IMR-90 (cell line): ENCODE data around the gene FMN1. TPM values are rescaled to one million over a fixed set of nuclear protein-coding genes. Genes with fewer than 3 reads are reported as not detected.
A peak's percentile ranks its signal among the peaks of the same experiment; 100 is the strongest.

Experiments used
- ATAC-seq: fragments of 200-7000 bp; cut with Tn5 transposase; 2 replicates; pipeline ENCODE4 v1.9.1; 2020; ENCODE audit warnings: low read depth, mild to moderate bottlenecking, moderate library complexity
- BruUV-seq: library from RNA; stranded (reverse); fragments of 400-500 nt; replicated peaks from 2 replicates; lab custom pipeline; 2021; lab: Mats Ljungman, UMichigan
- CTCF ChIA-PET: fragments of 300-600 bp; formaldehyde crosslinking; extraction: SDS; loops from one replicate; lab custom pipeline; 2021; ENCODE audit warnings: antibody characterized with exemption; lab: Yijun Ruan, JAX
- POLR2A ChIA-PET: fragments of 300-600 bp; sonication (Branson Sonifier 250); formaldehyde crosslinking; loops from one replicate; lab custom pipeline; 2022; ENCODE audit warnings: antibody characterized with exemption; ENCODE audit not compliant: unreplicated experiment; lab: Charles Lee
- DNase-seq: peaks from one replicate; pipeline ENCODE4 v3.0.0; 2013
- H2AFZ ChIP-seq: replicated peaks from 2 replicates; pipeline ENCODE3; 2013; ENCODE audit warnings: low read length, mild to moderate bottlenecking; ENCODE audit not compliant: poor library complexity
- H2AK5ac ChIP-seq: 2 replicates; pipeline ENCODE4 v1.6.1; 2013; ENCODE audit warnings: low read depth, low read length, inconsistent platforms
- H2AK9ac ChIP-seq: replicated peaks from 2 replicates; pipeline ENCODE3; 2013; ENCODE audit warnings: mild to moderate bottlenecking, low read depth, low read length, moderate library complexity; ENCODE audit not compliant: poor library complexity
- H2BK120ac ChIP-seq: 2 replicates; pipeline ENCODE4 v1.6.1; 2013; ENCODE audit warnings: low read depth, low read length, inconsistent platforms
- H2BK15ac ChIP-seq: 3 replicates; pipeline ENCODE4 v1.6.1; 2013; ENCODE audit warnings: low read depth, low read length, inconsistent platforms
- H2BK20ac ChIP-seq: 2 replicates; pipeline ENCODE4 v1.6.1; 2013; ENCODE audit warnings: low read depth, mild to moderate bottlenecking, inconsistent platforms, low read length, moderate library complexity
- H2BK5ac ChIP-seq: 2 replicates; pipeline ENCODE4 v1.6.1; 2013; ENCODE audit warnings: mild to moderate bottlenecking, low read depth, low read length, inconsistent platforms; ENCODE audit not compliant: poor library complexity, severe bottlenecking
- H3K14ac ChIP-seq: replicated peaks from 2 replicates; pipeline ENCODE4 v1.6.1; 2013; ENCODE audit warnings: low read depth, low read length, inconsistent platforms
- H3K18ac ChIP-seq: 2 replicates; pipeline ENCODE4 v1.6.1; 2013; ENCODE audit warnings: low read depth, low read length, control low read depth
- H3K23ac ChIP-seq: 2 replicates; pipeline ENCODE4 v1.6.1; 2013; ENCODE audit warnings: low read depth, low read length, inconsistent platforms
- H3K27ac ChIP-seq: 2 replicates; pipeline ENCODE4 v1.5.1; 2013; ENCODE audit warnings: mild to moderate bottlenecking, control low read depth, low read length; ENCODE audit not compliant: insufficient read depth
- H3K27me3 ChIP-seq: 2 replicates; pipeline ENCODE4 v1.6.1; 2013; ENCODE audit warnings: low read length; ENCODE audit not compliant: control insufficient read depth, insufficient read depth
- H3K36me3 ChIP-seq: 2 replicates; pipeline ENCODE4 v1.6.1; 2013; ENCODE audit warnings: low read length, mixed read lengths; ENCODE audit not compliant: control insufficient read depth, insufficient read depth
- H3K4ac ChIP-seq: 2 replicates; pipeline ENCODE4 v1.6.1; 2013; ENCODE audit warnings: low read depth, low read length, inconsistent platforms
- H3K4me1 ChIP-seq: 2 replicates; pipeline ENCODE4 v1.6.1; 2013; ENCODE audit warnings: low read length, mixed read lengths; ENCODE audit not compliant: control insufficient read depth, insufficient read depth
- H3K4me2 ChIP-seq: 2 replicates; pipeline ENCODE4 v1.6.1; 2013; ENCODE audit warnings: low read depth, mild to moderate bottlenecking, control low read depth, low read length, moderate library complexity
- H3K4me3 ChIP-seq: 2 replicates; pipeline ENCODE4 v1.5.1; 2013; ENCODE audit warnings: low read depth, mild to moderate bottlenecking, control low read depth, low read length, moderate library complexity; ENCODE audit not compliant: insufficient read depth
- H3K56ac ChIP-seq: 2 replicates; pipeline ENCODE4 v1.6.1; 2013; ENCODE audit warnings: low read length, inconsistent platforms; ENCODE audit not compliant: insufficient read depth; ENCODE audit errors: extremely low read depth
- H3K79me1 ChIP-seq, 2 experiments: 2 replicates each; pipeline ENCODE4 v1.6.1; 2013; ENCODE audit warnings: low read length in 2 of 2, inconsistent platforms in 1 of 2, low read depth in 1 of 2
- H3K9ac ChIP-seq: 2 replicates; pipeline ENCODE4 v1.6.1; 2013; ENCODE audit warnings: low read depth, low read length, control low read depth
- H3K9me1 ChIP-seq: 2 replicates; pipeline ENCODE4 v1.6.1; 2013; ENCODE audit warnings: low read length, inconsistent platforms; ENCODE audit not compliant: insufficient read depth
- H3K9me3 ChIP-seq: 2 replicates; pipeline ENCODE4 v1.6.1; 2013; ENCODE audit warnings: low read length; ENCODE audit not compliant: control insufficient read depth, insufficient read depth
- H4K20me1 ChIP-seq: 2 replicates; pipeline ENCODE4 v1.6.1; 2013; ENCODE audit warnings: low read length, inconsistent platforms; ENCODE audit not compliant: insufficient read depth
- H4K5ac ChIP-seq: 2 replicates; pipeline ENCODE4 v1.6.1; 2013; ENCODE audit warnings: mild to moderate bottlenecking, low read depth, low read length, control low read depth
- H4K8ac ChIP-seq, 2 experiments: 2 replicates each; pipeline ENCODE4 v1.6.1; 2013; ENCODE audit warnings: low read depth in 2 of 2, low read length in 2 of 2, control low read depth in 1 of 2, inconsistent platforms in 1 of 2
- H4K91ac ChIP-seq: 2 replicates; pipeline ENCODE4 v1.6.1; 2013; ENCODE audit warnings: low read depth, low read length, inconsistent platforms; ENCODE audit not compliant: insufficient read depth
- BHLHE40 ChIP-seq: fragments of 150-350 bp; IDR thresholded peaks from 2 replicates; pipeline ENCODE4 v1.6.1; 2016; ENCODE audit warnings: mild to moderate bottlenecking, low read depth, low read length
- CHD1 ChIP-seq: IDR thresholded peaks from 2 replicates; pipeline ENCODE4 v1.6.1; 2012; ENCODE audit warnings: low read depth, low read length, improper control_type of control experiment
- FOS ChIP-seq: fragments of 150-350 bp; IDR thresholded peaks from 2 replicates; pipeline ENCODE4 v1.6.1; 2016; ENCODE audit warnings: low read depth, low read length
- MAZ ChIP-seq: IDR thresholded peaks from 2 replicates; pipeline ENCODE4 v1.6.1; 2012; ENCODE audit warnings: low read depth, mild to moderate bottlenecking, low read length, improper control_type of control experiment, moderate library complexity, borderline replicate concordance
- NFE2L2 ChIP-seq: fragments of 150-350 bp; IDR thresholded peaks from 2 replicates; pipeline ENCODE4 v1.6.1; 2016; ENCODE audit warnings: low read depth, mild to moderate bottlenecking, low read length
- POLR2A ChIP-seq: IDR thresholded peaks from 2 replicates; pipeline ENCODE4 v1.6.1; 2012; ENCODE audit warnings: mild to moderate bottlenecking, low read depth, low read length
- RCOR1 ChIP-seq: IDR thresholded peaks from 2 replicates; pipeline ENCODE4 v1.6.1; 2012; ENCODE audit warnings: mild to moderate bottlenecking, low read length, improper control_type of control experiment; ENCODE audit not compliant: insufficient replicate concordance
- RFX5 ChIP-seq: IDR thresholded peaks from 2 replicates; pipeline ENCODE4 v1.8.0; 2012; ENCODE audit warnings: low read depth, mild to moderate bottlenecking, low read length, moderate library complexity
- SMC3 ChIP-seq: fragments of 150-350 bp; IDR thresholded peaks from 2 replicates; pipeline ENCODE4 v1.6.1; 2016; ENCODE audit warnings: low read depth, mild to moderate bottlenecking, antibody characterized with exemption, low read length, moderate library complexity
- WGBS, 2 experiments: methylation state at CpG; one replicate each; pipeline versions ENCODE4 v1.1.5 to v1.1.7; 2013; ENCODE audit warnings: missing lambda C conversion rate in 2 of 2; ENCODE audit not compliant: insufficient read length in 1 of 2; ENCODE audit errors: extremely low coverage in 2 of 2; 5-methylcytosine and 5-hydroxymethylcytosine counted together
- dilution Hi-C: fragments of 300-500 bp; cut with HindIII; formaldehyde crosslinking; loops from one replicate; pipeline ENCODE4 v1.14.3; 2018; ENCODE audit warnings: low sequenced_read_pairs; ENCODE audit not compliant: unreplicated experiment
- in situ Hi-C: fragments of 300-500 bp; cut with MboI; formaldehyde crosslinking; loops from 3 replicates; pipeline ENCODE4 v1.14.3; 2019; ENCODE audit warnings: low sequenced_read_pairs, inconsistent platforms, mixed read lengths
- intact Hi-C: fragments of 100-400 bp; cut with micrococcal nuclease; formaldehyde crosslinking; loops from 2 replicates; pipeline ENCODE4 v1.10.0; 2022
- polyA plus RNA-seq, 3 experiments: library from polyadenylated mRNA; depleted of rRNA; stranded (reverse); fragments of >200 nt; gene quantifications; 2 replicates each; pipeline ENCODE4 v1.2.3, GENCODE V29; 2012; ENCODE audit warnings: low replicate concordance in 1 of 3
- total RNA-seq: library from RNA; depleted of rRNA; stranded (reverse); fragments of >200 nt; gene quantifications from 2 replicates; pipeline ENCODE4 v1.2.3, GENCODE V29; 2012
- TF ChIP-seq, protein P1 (sequence below): conservative IDR thresholded peaks from 2 replicates; pipeline ENCODE4 v1.5.1; 2012; ENCODE audit warnings: mild to moderate bottlenecking, low read depth, low read length, improper control_type of control experiment
- TF ChIP-seq, protein P2 (sequence below): fragments of 150-350 bp; IDR thresholded peaks from 2 replicates; pipeline ENCODE4 v1.6.1; 2017; ENCODE audit warnings: mild to moderate bottlenecking, antibody characterized with exemption, low read length, low read depth

FMN1 gene
- total and polyA plus RNA-seq, 2 of the 4 experiments (the other 2 are of a cell fraction) = 7.3 to 17.6 TPM

DNA sequence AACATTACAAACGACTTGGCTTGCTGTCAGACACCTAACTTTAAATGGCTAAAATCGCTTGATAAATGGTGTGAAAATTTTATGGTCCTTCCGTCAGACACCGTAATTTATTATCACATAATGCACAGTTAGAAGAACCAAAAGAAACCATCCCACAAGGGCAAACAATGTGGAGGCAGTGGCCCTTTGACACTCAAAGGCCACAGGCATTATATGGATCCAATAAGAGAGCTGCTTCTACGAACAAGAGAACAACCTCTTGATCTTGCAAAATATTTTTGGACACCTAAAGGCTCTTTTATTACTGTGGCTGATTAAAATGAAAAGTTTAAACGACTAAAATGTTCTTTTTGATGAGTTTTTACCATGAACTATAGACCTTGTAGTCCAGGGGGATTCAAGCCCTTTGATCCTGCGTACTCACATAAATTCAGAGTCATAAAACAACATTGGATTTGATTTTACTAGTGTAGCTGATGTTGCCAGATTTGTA lies 202.8 kb downstream of the FMN1 start:
- Histone ChIP-seq H4K91ac (peak overlapping the region; percentile 66), H3K23ac (peak overlapping the region; percentile 44; the same call in 1 of the 2 replicates), H2AK5ac (peak overlapping the region; percentile 25), H2BK120ac (peak overlapping the region; percentile 60), H3K4ac (peak overlapping the region; percentile 63; the same call in 1 of the 2 replicates), H4K8ac (peak overlapping the region; percentile 52 to 78; a peak in 3 of 4 replicates), H3K4me3 (no peak overlapping the region), H3K9me1 (peaks cover 10% of the 10 kb centered on the region; the same call in 1 of the 2 replicates), H3K9me3 (no peaks in the 10 kb centered on the region), H3K9ac (no peak overlapping the region), H4K5ac (peak overlapping the region; percentile 84), H2AK9ac (no peak overlapping the region), H3K14ac (peak overlapping the region; percentile 37), H3K4me1 (peaks cover 17% of the 10 kb centered on the region), H2BK15ac (peak overlapping the region; percentile 55; the same call in 1 of the 3 replicates), H3K4me2 (no peak overlapping the region), H3K27me3 (no peaks in the 10 kb centered on the region), H2BK5ac (peak overlapping the region; percentile 81), H2AFZ (no peak overlapping the region), H2BK20ac (peak overlapping the region; percentile 50), H3K27ac (0 out of 2 replicates have a peak overlapping the region, but pooled peaks have one; percentile 30), H3K36me3 (peaks cover 2% of the 10 kb centered on the region; the same call in 1 of the 2 replicates), H3K79me1 (peaks cover 27 to 69% of the 10 kb centered on the region in 2 experiments), H3K18ac (peak overlapping the region; percentile 87), H3K56ac (no peak overlapping the region), H4K20me1 (peaks cover 10% of the 10 kb centered on the region; the same call in 1 of the 2 replicates)
- TF ChIP-seq RFX5 (no peak), POLR2A (no peak), FOS (no peak), RCOR1 (no peak), MAZ (no peak), CHD1 (no peak), BHLHE40 (no peak), NFE2L2 (no peak), SMC3 (no peak)
- TF ChIP-seq, protein P1, sequence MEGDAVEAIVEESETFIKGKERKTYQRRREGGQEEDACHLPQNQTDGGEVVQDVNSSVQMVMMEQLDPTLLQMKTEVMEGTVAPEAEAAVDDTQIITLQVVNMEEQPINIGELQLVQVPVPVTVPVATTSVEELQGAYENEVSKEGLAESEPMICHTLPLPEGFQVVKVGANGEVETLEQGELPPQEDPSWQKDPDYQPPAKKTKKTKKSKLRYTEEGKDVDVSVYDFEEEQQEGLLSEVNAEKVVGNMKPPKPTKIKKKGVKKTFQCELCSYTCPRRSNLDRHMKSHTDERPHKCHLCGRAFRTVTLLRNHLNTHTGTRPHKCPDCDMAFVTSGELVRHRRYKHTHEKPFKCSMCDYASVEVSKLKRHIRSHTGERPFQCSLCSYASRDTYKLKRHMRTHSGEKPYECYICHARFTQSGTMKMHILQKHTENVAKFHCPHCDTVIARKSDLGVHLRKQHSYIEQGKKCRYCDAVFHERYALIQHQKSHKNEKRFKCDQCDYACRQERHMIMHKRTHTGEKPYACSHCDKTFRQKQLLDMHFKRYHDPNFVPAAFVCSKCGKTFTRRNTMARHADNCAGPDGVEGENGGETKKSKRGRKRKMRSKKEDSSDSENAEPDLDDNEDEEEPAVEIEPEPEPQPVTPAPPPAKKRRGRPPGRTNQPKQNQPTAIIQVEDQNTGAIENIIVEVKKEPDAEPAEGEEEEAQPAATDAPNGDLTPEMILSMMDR = no peak
- TF ChIP-seq, protein P2, sequence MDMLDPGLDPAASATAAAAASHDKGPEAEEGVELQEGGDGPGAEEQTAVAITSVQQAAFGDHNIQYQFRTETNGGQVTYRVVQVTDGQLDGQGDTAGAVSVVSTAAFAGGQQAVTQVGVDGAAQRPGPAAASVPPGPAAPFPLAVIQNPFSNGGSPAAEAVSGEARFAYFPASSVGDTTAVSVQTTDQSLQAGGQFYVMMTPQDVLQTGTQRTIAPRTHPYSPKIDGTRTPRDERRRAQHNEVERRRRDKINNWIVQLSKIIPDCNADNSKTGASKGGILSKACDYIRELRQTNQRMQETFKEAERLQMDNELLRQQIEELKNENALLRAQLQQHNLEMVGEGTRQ = no peak
- intact Hi-C loops = no loop called here
- BruUV-seq = no TSS peak
- ChIA-PET CTCF (no interaction called here), POLR2A (no interaction called here)
- dilution Hi-C loops = no loop called here
- no peak for DNase-seq
- in situ Hi-C loops = loop anchor here (5.0 kb wide), 1 partner anchor 329 kb away; no protein-coding TSS in a partner anchor
- no CpG with 5 or more reads among the region's 7 CpGs for WGBS, 2 experiments
- ATAC-seq = no peak
